Hepatocyte (in vitro differentiated cells): Measurements from ENCODE around the gene SLC25A31. TPM values are rescaled to one million over a fixed set of nuclear protein-coding genes. Genes with fewer than 3 reads are reported as not detected.

Experiments used
- DNase-seq: peaks from one replicate; pipeline ENCODE4 v3.0.0-alpha.2; 2016; ENCODE audit warnings: low spot score
- H2AFZ ChIP-seq: fragments of 200-600 bp; sonication (generic); 2 replicates; pipeline ENCODE4 v1.6.0; 2016; ENCODE audit warnings: antibody characterized with exemption, mild to moderate bottlenecking
- H3K27ac ChIP-seq: fragments of 200-600 bp; sonication (generic); 2 replicates; pipeline ENCODE4 v1.5.1; 2016; ENCODE audit warnings: mild to moderate bottlenecking
- H3K27me3 ChIP-seq: fragments of 200-600 bp; sonication (generic); 2 replicates; pipeline ENCODE4 v1.6.1; 2016
- H3K36me3 ChIP-seq: fragments of 200-600 bp; sonication (generic); replicated peaks from 2 replicates; pipeline ENCODE4 v1.5.1; 2016; ENCODE audit warnings: low read depth; ENCODE audit not compliant: insufficient read depth
- H3K4me1 ChIP-seq: fragments of 200-600 bp; sonication (generic); 2 replicates; pipeline ENCODE4 v1.5.1; 2016; ENCODE audit warnings: mild to moderate bottlenecking, moderate library complexity; ENCODE audit not compliant: insufficient read depth
- H3K4me2 ChIP-seq: fragments of 200-600 bp; sonication (generic); 2 replicates; pipeline ENCODE4 v1.6.0; 2016
- H3K4me3 ChIP-seq: fragments of 200-600 bp; sonication (generic); 2 replicates; pipeline ENCODE4 v1.5.1; 2016; ENCODE audit warnings: mild to moderate bottlenecking
- H3K79me2 ChIP-seq: fragments of 200-600 bp; sonication (generic); 2 replicates; pipeline ENCODE4 v1.6.0; 2017; ENCODE audit warnings: mild to moderate bottlenecking
- H3K9me2 ChIP-seq: fragments of 200-600 bp; sonication (generic); replicated peaks from 2 replicates; pipeline ENCODE4 v1.6.0; 2017; ENCODE audit warnings: mild to moderate bottlenecking; ENCODE audit not compliant: insufficient read depth
- H3K9me3 ChIP-seq: fragments of 200-600 bp; sonication (generic); 2 replicates; pipeline ENCODE4 v1.5.1; 2016; ENCODE audit warnings: low read depth, mild to moderate bottlenecking
- H4K20me1 ChIP-seq: fragments of 200-600 bp; sonication (generic); 2 replicates; pipeline ENCODE4 v1.6.0; 2016; ENCODE audit warnings: mild to moderate bottlenecking; ENCODE audit not compliant: insufficient read depth, poor library complexity, severe bottlenecking
- EZH2 ChIP-seq: fragments of 200-600 bp; sonication (generic); IDR thresholded peaks from 2 replicates; pipeline ENCODE4 v1.6.1; 2016; ENCODE audit warnings: antibody characterized with exemption, mild to moderate bottlenecking, borderline replicate concordance
- EZH2phosphoT487 ChIP-seq: fragments of 200-600 bp; sonication (generic); IDR thresholded peaks from one replicate; pipeline ENCODE4 v1.6.1; 2018; ENCODE audit warnings: antibody characterized with exemption, mild to moderate bottlenecking, low read depth, moderate library complexity; ENCODE audit not compliant: unreplicated experiment, severe bottlenecking
- whole genome bisulfite sequencing: methylation state at CpG from one replicate; pipeline ENCODE4 v1.1.6; 2016; ENCODE audit warnings: low lambda C conversion rate; ENCODE audit errors: missing lambda C conversion rate; 5-methylcytosine and 5-hydroxymethylcytosine counted together
- polyA plus RNA-seq: library from polyadenylated mRNA; unstranded; fragments of >200 nt; fragmentation: Nextera tagmentation; extraction: Ambion mirVana; gene quantifications from 2 replicates; pipeline ENCODE4 v1.2.1, GENCODE V29; 2016
- total RNA-seq: library from RNA; depleted of rRNA; stranded (reverse); fragments of >200 nt; gene quantifications from 2 replicates; pipeline ENCODE4 v1.2.3, GENCODE V29; 2014
- TF ChIP-seq, protein P1 (sequence below): fragments of 200-600 bp; sonication (generic); IDR thresholded peaks from 2 replicates; pipeline ENCODE4 v1.5.1; 2016; ENCODE audit warnings: antibody characterized with exemption, mild to moderate bottlenecking; ENCODE audit not compliant: poor library complexity

SLC25A31 gene
- total and polyA plus RNA-seq, 2 experiments from 2014 or later, result not detected

DNA sequence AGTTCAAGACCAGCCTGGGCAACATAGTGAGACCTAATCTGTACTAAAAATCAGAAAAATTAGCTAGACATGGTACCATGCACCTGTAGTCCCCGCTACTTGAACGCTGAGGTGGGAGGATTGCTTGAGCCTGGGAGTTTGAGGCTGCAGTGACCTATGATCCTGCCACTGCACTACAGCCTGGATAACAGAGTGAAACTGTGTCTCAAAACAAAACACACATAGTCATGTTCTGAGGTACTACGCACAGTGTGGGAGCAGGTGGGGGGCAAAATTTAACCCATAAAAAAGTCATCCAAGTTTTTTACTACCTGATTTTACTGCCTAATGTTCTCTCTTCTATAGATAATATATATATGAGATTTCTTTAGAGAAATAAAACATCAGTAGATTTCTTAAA lies 80.4 kb downstream of the SLC25A31 start:
- Histone ChIP-seq H3K27ac (no peak overlapping the region), H3K4me1 (no peaks in the 10 kb centered on the region), H3K9me2 (no peaks in the 10 kb centered on the region), H3K4me2 (no peak overlapping the region), H3K36me3 (no peaks in the 10 kb centered on the region), H3K4me3 (no peak overlapping the region), H3K79me2 (no peaks in the 10 kb centered on the region), H3K27me3 (no peaks in the 10 kb centered on the region), H3K9me3 (no peaks in the 10 kb centered on the region), H2AFZ (no peak overlapping the region), H4K20me1 (no peaks in the 10 kb centered on the region)
- WGBS, result 90% methylated on average over 3 of the region's 3 CpGs
- no peak for DNase-seq
- TF ChIP-seq EZH2 (no peak), EZH2phosphoT487 (no peak)
- TF ChIP-seq, protein P1, sequence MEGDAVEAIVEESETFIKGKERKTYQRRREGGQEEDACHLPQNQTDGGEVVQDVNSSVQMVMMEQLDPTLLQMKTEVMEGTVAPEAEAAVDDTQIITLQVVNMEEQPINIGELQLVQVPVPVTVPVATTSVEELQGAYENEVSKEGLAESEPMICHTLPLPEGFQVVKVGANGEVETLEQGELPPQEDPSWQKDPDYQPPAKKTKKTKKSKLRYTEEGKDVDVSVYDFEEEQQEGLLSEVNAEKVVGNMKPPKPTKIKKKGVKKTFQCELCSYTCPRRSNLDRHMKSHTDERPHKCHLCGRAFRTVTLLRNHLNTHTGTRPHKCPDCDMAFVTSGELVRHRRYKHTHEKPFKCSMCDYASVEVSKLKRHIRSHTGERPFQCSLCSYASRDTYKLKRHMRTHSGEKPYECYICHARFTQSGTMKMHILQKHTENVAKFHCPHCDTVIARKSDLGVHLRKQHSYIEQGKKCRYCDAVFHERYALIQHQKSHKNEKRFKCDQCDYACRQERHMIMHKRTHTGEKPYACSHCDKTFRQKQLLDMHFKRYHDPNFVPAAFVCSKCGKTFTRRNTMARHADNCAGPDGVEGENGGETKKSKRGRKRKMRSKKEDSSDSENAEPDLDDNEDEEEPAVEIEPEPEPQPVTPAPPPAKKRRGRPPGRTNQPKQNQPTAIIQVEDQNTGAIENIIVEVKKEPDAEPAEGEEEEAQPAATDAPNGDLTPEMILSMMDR, result no peak

DNA sequence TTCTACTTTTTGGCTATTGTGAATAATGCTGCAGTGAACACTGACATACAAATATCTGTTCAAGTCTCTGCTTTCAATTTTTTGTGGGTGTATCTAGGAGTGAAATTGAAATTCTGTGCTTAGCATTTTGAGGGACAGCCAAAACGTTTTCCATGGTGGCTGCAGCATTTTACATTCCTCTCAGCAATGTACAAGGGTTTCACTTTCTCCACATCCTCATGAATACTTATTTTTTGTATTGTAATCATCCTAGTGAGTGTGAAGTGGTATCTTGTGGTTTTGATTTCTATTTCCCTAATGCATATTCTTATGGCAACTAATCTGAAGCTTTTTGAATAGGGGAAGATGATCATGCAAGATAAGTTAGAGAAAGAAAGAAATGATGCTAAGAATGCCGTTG lies 92.2 kb downstream of the SLC25A31 start:
- Histone ChIP-seq H3K4me3 (no peak overlapping the region), H3K27me3 (no peaks in the 10 kb centered on the region), H4K20me1 (no peaks in the 10 kb centered on the region), H3K36me3 (no peaks in the 10 kb centered on the region), H3K9me2 (no peaks in the 10 kb centered on the region), H3K79me2 (no peaks in the 10 kb centered on the region), H3K4me2 (no peak overlapping the region), H3K9me3 (no peaks in the 10 kb centered on the region), H3K4me1 (no peaks in the 10 kb centered on the region), H2AFZ (no peak overlapping the region), H3K27ac (no peak overlapping the region)
- DNase-seq, result no peak
- 67% methylated on average over 2 of the region's 2 CpGs for WGBS
- no peak for TF ChIP-seq EZH2
- TF ChIP-seq, protein P1, result no peak
- no peak for TF ChIP-seq EZH2phosphoT487

Other genes with a start within 250 kb of the SLC25A31 start
- 7.4 and 9.2 TPM in 2 replicates for gene INTU, start 97.4 kb upstream of the SLC25A31 start, total RNA-seq
- 2.3 and 3.3 TPM in 2 replicates for gene INTU, start 97.4 kb upstream of the SLC25A31 start, polyA plus RNA-seq
- 2.7 and 3.5 TPM in 2 replicates for gene HSPA4L, start 51.9 kb downstream of the SLC25A31 start, total RNA-seq
- gene HSPA4L, start 51.9 kb downstream of the SLC25A31 start, polyA plus RNA-seq, result 1.7 and 2.2 TPM in 2 replicates
- 5.3 and 5.7 TPM in 2 replicates for gene PLK4, start 150.5 kb downstream of the SLC25A31 start, total RNA-seq
- gene PLK4, start 150.5 kb downstream of the SLC25A31 start, polyA plus RNA-seq, result 3.3 and 5.4 TPM in 2 replicates
- gene MFSD8, start 234.8 kb downstream of the SLC25A31 start, total RNA-seq, result 30.1 TPM in 2 replicates
- gene MFSD8, start 234.8 kb downstream of the SLC25A31 start, polyA plus RNA-seq, result 12.8 and 17.0 TPM in 2 replicates
- 9.0 and 14.4 TPM in 2 replicates for gene ABHD18, start 235.0 kb downstream of the SLC25A31 start, total RNA-seq
- gene ABHD18, start 235.0 kb downstream of the SLC25A31 start, polyA plus RNA-seq, result 6.8 and 8.6 TPM in 2 replicates